Spleen (tissue), 11 donors: Measurements from ENCODE around the gene RET. TPM values are rescaled to one million over a fixed set of nuclear protein-coding genes. Genes with fewer than 3 reads are reported as not detected.

Source experiments
- DNase-seq: peaks from one replicate; pipeline ENCODE4 v3.0.0-alpha.2; 2020
- H3K27ac ChIP-seq, 8 donors: fragments of 200-600 bp; sonication (generic) in 7 of 8; 1 replicate in 4 of 8; 2 replicates in 4 of 8; pipeline versions ENCODE4 v1.5.0 to v1.8.0; 2016 to 2021; ENCODE audit warnings: inconsistent platforms in 4 of 8, mild to moderate bottlenecking in 4 of 8, moderate library complexity in 1 of 8
- H3K27me3 ChIP-seq, 7 donors: fragments of 200-600 bp; sonication (generic) in 6 of 7; replicated peaks in 1 of 7; 1 replicate in 4 of 7; 2 replicates in 3 of 7; pipeline versions ENCODE4 v1.5.0 to v1.8.0; 2016 to 2021; ENCODE audit warnings: inconsistent platforms in 3 of 7, mild to moderate bottlenecking in 1 of 7
- H3K36me3 ChIP-seq, 6 donors: fragments of 200-600 bp; sonication (generic) in 5 of 6; 1 replicate in 4 of 6; 2 replicates in 2 of 6; pipeline versions ENCODE4 v1.5.0 to v1.8.0; 2016 to 2021; ENCODE audit warnings: inconsistent platforms in 2 of 6
- H3K4me1 ChIP-seq, 6 donors: fragments of 200-600 bp; sonication (generic) in 5 of 6; 1 replicate in 3 of 6; 2 replicates in 3 of 6; pipeline versions ENCODE4 v1.5.0 to v1.8.0; 2016 to 2021; ENCODE audit warnings: inconsistent platforms in 3 of 6
- H3K4me3 ChIP-seq, 8 donors: fragments of 200-600 bp; sonication (generic) in 7 of 8; 1 replicate in 4 of 8; 2 replicates in 4 of 8; pipeline versions ENCODE4 v1.5.0 to v1.8.0; 2016 to 2021; ENCODE audit warnings: inconsistent platforms in 4 of 8, mild to moderate bottlenecking in 4 of 8, moderate library complexity in 2 of 8
- H3K9me3 ChIP-seq, 8 donors: fragments of 200-600 bp; sonication (generic) in 7 of 8; 1 replicate in 4 of 8; 2 replicates in 4 of 8; pipeline versions ENCODE4 v1.5.0 to v1.8.0; 2016 to 2021; ENCODE audit warnings: inconsistent platforms in 4 of 8
- POLR2A ChIP-seq, 3 donors: fragments of 450-650 bp; IDR thresholded peaks; one replicate each; pipeline ENCODE4 v1.5.1; 2017; ENCODE audit warnings: antibody characterized with exemption in 3 of 3, mild to moderate bottlenecking in 1 of 3
- POLR2AphosphoS5 ChIP-seq, 3 donors: sonication (generic); formaldehyde crosslinking; IDR thresholded peaks; one replicate each; pipeline ENCODE4 v1.5.1; 2017; ENCODE audit warnings: antibody characterized with exemption in 3 of 3
- WGBS, 5 donors: extraction: QIAGEN DNeasy Blood & Tissue Kit in 3 of 5; methylation state at CpG; one replicate each; pipeline versions ENCODE4 v1.1.5 to v1.1.7; 2013 to 2018; 5-methylcytosine and 5-hydroxymethylcytosine counted together
- intact Hi-C: fragments of 100-400 bp; cut with DNase I; formaldehyde crosslinking; loops from one replicate; pipeline ENCODE4 v1.15.0; 2023; ENCODE audit warnings: low total_unique reads
- polyA plus RNA-seq, 3 donors: library from polyadenylated mRNA; stranded (reverse); fragments of 200-250 nt; gene quantifications; one replicate each; pipeline ENCODE4 v1.2.1, GENCODE V29; 2013
- total RNA-seq, 7 donors: library from RNA; depleted of rRNA in 3 of 7; stranded (reverse); fragments of >200 nt in 3 of 7; fragmentation: NEBNext Ultra II Directional in 4 of 7; extraction: Animal tissue kit (Norgen Biotek cat#: 25700) in 4 of 7; gene quantifications; one replicate each; pipeline versions ENCODE4 v1.1.0 to v1.2.1, GENCODE V29; 2016 to 2021
- TF ChIP-seq, protein P1 (sequence below), 11 experiments: fragments of 200-600 bp in 7 of 11; fragments of 450-650 bp in 4 of 11; sonication (generic) in 4 of 11; IDR thresholded peaks in 8 of 11; conservative IDR thresholded peaks in 3 of 11; 1 replicate in 7 of 11; 2 replicates in 4 of 11; pipeline versions ENCODE4 v1.4.0 to v1.8.0; 2016 to 2021; ENCODE audit warnings: antibody characterized with exemption in 11 of 11, inconsistent platforms in 4 of 11, mild to moderate bottlenecking in 1 of 11
- donor health status: healthy with polysubstance abuse.
- donor health status: DM: no; HTN: no; CAD: no; lungs with moderate emphysema.
- donor health status: DM: no; HTN: no; CAD: no.
- donor health status: Bipolar disorder and iron deficiency.
- donor health status: healthy.
- donor health status: DM: no; HTN: no; CAD: no.
- donor health status: DM: yes; HTN: yes; CAD: no.

RET gene
- total and polyA plus RNA-seq, 10 donors, result 0.02 to 0.54 (median 0.31) TPM; not detected in 2

DNA sequence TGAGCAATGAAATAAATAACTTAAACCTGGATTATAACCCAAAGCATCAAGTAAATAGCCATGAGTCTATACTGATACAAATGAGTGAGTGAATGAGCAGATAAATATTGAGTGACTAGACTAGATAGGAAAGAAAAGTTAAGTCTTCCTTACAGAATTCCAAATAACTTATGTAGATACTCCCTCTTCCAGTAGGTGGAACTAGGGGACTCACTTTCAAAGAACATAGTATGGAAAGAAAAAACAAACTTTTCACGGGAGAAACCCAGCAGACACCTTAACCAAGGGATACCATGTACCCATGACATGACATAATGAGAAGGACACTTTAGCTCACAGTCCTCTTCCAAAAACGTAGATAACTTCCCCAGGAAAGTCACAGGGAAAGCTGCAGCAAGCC lies 93.6 kb downstream of the RET start:
- Histone ChIP-seq H3K9me3 (no peaks in the 10 kb centered on the region), H3K4me3 (no peak overlapping the region), H3K36me3 (peaks cover 0 to 85% (median 22%) of the 10 kb centered on the region in 6 donors), H3K27me3 (no peaks in the 10 kb centered on the region), H3K4me1 (peaks cover 0 to 69% (median 16%) of the 10 kb centered on the region in 6 donors), H3K27ac (peak overlapping the region in 5 of 8 donors; percentile 30 to 85 (median 67))
- intact Hi-C loops, result no loop called here
- DNase-seq, result no peak
- WGBS, 5 donors, result 49 to 86% (median 81%) methylated on average over 2 of the region's 2 CpGs
- TF ChIP-seq POLR2AphosphoS5 (IDR thresholded peaks at IDR 0.05), result no peak
- TF ChIP-seq, protein P1, sequence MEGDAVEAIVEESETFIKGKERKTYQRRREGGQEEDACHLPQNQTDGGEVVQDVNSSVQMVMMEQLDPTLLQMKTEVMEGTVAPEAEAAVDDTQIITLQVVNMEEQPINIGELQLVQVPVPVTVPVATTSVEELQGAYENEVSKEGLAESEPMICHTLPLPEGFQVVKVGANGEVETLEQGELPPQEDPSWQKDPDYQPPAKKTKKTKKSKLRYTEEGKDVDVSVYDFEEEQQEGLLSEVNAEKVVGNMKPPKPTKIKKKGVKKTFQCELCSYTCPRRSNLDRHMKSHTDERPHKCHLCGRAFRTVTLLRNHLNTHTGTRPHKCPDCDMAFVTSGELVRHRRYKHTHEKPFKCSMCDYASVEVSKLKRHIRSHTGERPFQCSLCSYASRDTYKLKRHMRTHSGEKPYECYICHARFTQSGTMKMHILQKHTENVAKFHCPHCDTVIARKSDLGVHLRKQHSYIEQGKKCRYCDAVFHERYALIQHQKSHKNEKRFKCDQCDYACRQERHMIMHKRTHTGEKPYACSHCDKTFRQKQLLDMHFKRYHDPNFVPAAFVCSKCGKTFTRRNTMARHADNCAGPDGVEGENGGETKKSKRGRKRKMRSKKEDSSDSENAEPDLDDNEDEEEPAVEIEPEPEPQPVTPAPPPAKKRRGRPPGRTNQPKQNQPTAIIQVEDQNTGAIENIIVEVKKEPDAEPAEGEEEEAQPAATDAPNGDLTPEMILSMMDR (IDR thresholded peaks at IDR 0.05 in 8 of 11, conservative IDR thresholded peaks at IDR 0.05 in 3 of 11), result no peak
- no peak for TF ChIP-seq POLR2A (IDR thresholded peaks at IDR 0.05)

- 71 to 83% (median 76%) methylated on average over 5 of the region's 5 CpGs for WGBS, 5 donors
- TF ChIP-seq, protein P1 (IDR thresholded peaks at IDR 0.05 in 8 of 11, conservative IDR thresholded peaks at IDR 0.05 in 3 of 11), result no peak
- no peak for TF ChIP-seq POLR2AphosphoS5 (IDR thresholded peaks at IDR 0.05)
- no peak for TF ChIP-seq POLR2A (IDR thresholded peaks at IDR 0.05)
- H3K4me3 ChIP-seq, result no peak overlapping the region
- no peaks in the 10 kb centered on the region for H3K27me3 ChIP-seq
- peaks cover 0 to 48% (median 14%) of the 10 kb centered on the region in 6 donors for H3K4me1 ChIP-seq
- H3K9me3 ChIP-seq, result peaks cover 0 to 7% (median 2%) of the 10 kb centered on the region in 8 donors
- peaks cover 0 to 98% (median 40%) of the 10 kb centered on the region in 6 donors for H3K36me3 ChIP-seq
- H3K27ac ChIP-seq, result peak overlapping the region in 4 of 8 donors; percentile 42 to 85 (median 74)
- intact Hi-C loops, result no loop called here
- no peak for DNase-seq
These were observed 95.8 kb downstream of the RET start for GRCh38 chr10:43172645-43173044.

- no peaks in the 10 kb centered on the region for H3K27me3 ChIP-seq
- no peak for DNase-seq
- H3K36me3 ChIP-seq, result peaks cover 0 to 99% (median 42%) of the 10 kb centered on the region in 6 donors
- WGBS, 5 donors, result 81 to 97% (median 96%) methylated on average over 1 of the region's 1 CpG
- peaks cover 0 to 46% (median 14%) of the 10 kb centered on the region in 6 donors for H3K4me1 ChIP-seq
- H3K4me3 ChIP-seq, result no peak overlapping the region
- TF ChIP-seq POLR2A (IDR thresholded peaks at IDR 0.05), result no peak
- TF ChIP-seq, protein P1 (IDR thresholded peaks at IDR 0.05 in 8 of 11, conservative IDR thresholded peaks at IDR 0.05 in 3 of 11), result no peak
- no peak for TF ChIP-seq POLR2AphosphoS5 (IDR thresholded peaks at IDR 0.05)
- intact Hi-C loops, result no loop called here
- peaks cover 0 to 11% (median 6%) of the 10 kb centered on the region in 8 donors for H3K9me3 ChIP-seq
- H3K27ac ChIP-seq, result peak overlapping the region in 4 of 8 donors; percentile 42 to 85 (median 74)
These were observed 96.3 kb downstream of the RET start for GRCh38 chr10:43173120-43173519.

DNA sequence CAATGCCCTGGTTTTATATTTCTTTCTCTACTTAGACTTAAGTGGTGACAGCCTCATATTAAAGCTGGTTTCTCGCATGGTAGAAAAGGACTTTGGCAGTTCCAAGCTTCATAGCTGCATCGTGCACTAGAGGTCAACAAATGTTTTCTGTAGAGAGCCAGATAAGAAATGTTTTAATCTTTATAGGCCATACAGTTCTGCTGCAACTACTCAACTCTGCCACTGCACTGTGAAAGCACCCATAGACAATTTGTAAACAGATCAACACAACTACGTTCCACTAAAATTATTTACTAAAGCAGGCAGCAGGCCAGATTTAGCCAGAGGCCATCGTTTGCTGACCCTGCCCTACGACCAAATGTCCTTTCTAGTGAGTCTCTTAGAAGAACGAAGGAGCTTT lies 98.1 kb downstream of the RET start:
- H3K9me3 ChIP-seq, result peaks cover 0 to 27% (median 21%) of the 10 kb centered on the region in 8 donors
- whole genome bisulfite sequencing, 5 donors, result 73 to 87% (median 81%) methylated on average over 6 of the region's 6 CpGs

More for the DNA sequence above, 98.1 kb downstream of the RET start:
- no peak overlapping the region for H3K4me3 ChIP-seq
- peaks cover 0 to 100% (median 53%) of the 10 kb centered on the region in 6 donors for H3K36me3 ChIP-seq
- no peaks in the 10 kb centered on the region for H3K27me3 ChIP-seq
- TF ChIP-seq, protein P1 (IDR thresholded peaks at IDR 0.05 in 8 of 11, conservative IDR thresholded peaks at IDR 0.05 in 3 of 11), result no peak
- TF ChIP-seq POLR2A (IDR thresholded peaks at IDR 0.05), result no peak
- TF ChIP-seq POLR2AphosphoS5 (IDR thresholded peaks at IDR 0.05), result no peak
- peaks cover 0 to 42% (median 14%) of the 10 kb centered on the region in 6 donors for H3K4me1 ChIP-seq
- H3K27ac ChIP-seq, result peak overlapping the region in 6 of 8 donors; percentile 1 to 85 (median 24)
- intact Hi-C loops, result no loop called here
- DNase-seq, result no peak
